Mesenchymal stem cell (in vitro differentiated cells and primary cell): ENCODE results near the gene ATRNL1.

ENCODE experiments used
- DNase-seq: peaks from one replicate; pipeline ENCODE4 v3.0.0-alpha.2; 2013
- H2AFZ ChIP-seq: one replicate; pipeline ENCODE4 v1.6.1; 2013; ENCODE audit warnings: low read depth, mild to moderate bottlenecking, control low read depth, inconsistent platforms, low read length, moderate library complexity
- H2AK5ac ChIP-seq: 2 replicates; pipeline ENCODE4 v1.6.1; 2013; ENCODE audit warnings: low read length, moderate library complexity, mild to moderate bottlenecking, inconsistent platforms; ENCODE audit not compliant: severe bottlenecking
- H2BK120ac ChIP-seq: one replicate; pipeline ENCODE4 v1.6.1; 2013; ENCODE audit warnings: low read depth, mild to moderate bottlenecking, inconsistent platforms, low read length, moderate library complexity
- H2BK12ac ChIP-seq, 2 experiments: one replicate each; pipeline ENCODE4 v1.6.1; 2013; ENCODE audit warnings: inconsistent platforms in 2 of 2, low read length in 2 of 2, mild to moderate bottlenecking in 2 of 2, moderate library complexity in 2 of 2, control low read depth in 1 of 2
- H2BK15ac ChIP-seq: one replicate; pipeline ENCODE4 v1.6.1; 2013; ENCODE audit warnings: mild to moderate bottlenecking, low read depth, inconsistent platforms; ENCODE audit not compliant: poor library complexity, severe bottlenecking
- H2BK5ac ChIP-seq: 2 replicates; pipeline ENCODE4 v1.6.1; 2013; ENCODE audit warnings: low read depth, mild to moderate bottlenecking, low read length, control low read depth, inconsistent platforms; ENCODE audit not compliant: poor library complexity, severe bottlenecking
- H3K14ac ChIP-seq, 2 experiments: one replicate each; pipeline ENCODE4 v1.6.1; 2013; ENCODE audit warnings: inconsistent platforms in 2 of 2, low read length in 2 of 2, control low read depth in 1 of 2, mild to moderate bottlenecking in 1 of 2, moderate library complexity in 1 of 2
- H3K18ac ChIP-seq, 2 experiments: one replicate each; pipeline ENCODE4 v1.6.1; 2013; ENCODE audit warnings: inconsistent platforms in 2 of 2, low read length in 2 of 2, control low read depth in 1 of 2, low read depth in 1 of 2, mild to moderate bottlenecking in 1 of 2
- H3K23ac ChIP-seq, 2 experiments: one replicate each; pipeline ENCODE4 v1.6.1; 2013; ENCODE audit warnings: inconsistent platforms in 2 of 2, low read length in 2 of 2, mild to moderate bottlenecking in 2 of 2, moderate library complexity in 2 of 2, control low read depth in 1 of 2
- H3K27ac ChIP-seq: 2 replicates; pipeline ENCODE4 v1.5.1; 2013; ENCODE audit warnings: mild to moderate bottlenecking, moderate library complexity, low read length, control low read depth, inconsistent platforms; ENCODE audit not compliant: poor library complexity, severe bottlenecking
- H3K27me3 ChIP-seq, 2 experiments: 2 replicates each; pipeline versions ENCODE4 v1.6.1 to v1.7.0; 2013; ENCODE audit warnings: low read length in 2 of 2, mild to moderate bottlenecking in 2 of 2, moderate library complexity in 2 of 2, control low read depth in 1 of 2, inconsistent platforms in 1 of 2; ENCODE audit not compliant: control insufficient read depth in 1 of 2, insufficient read depth in 1 of 2
- H3K36me3 ChIP-seq, 2 experiments: 2 replicates each; pipeline versions ENCODE4 v1.6.1 to v1.7.0; 2013; ENCODE audit warnings: low read length in 2 of 2, control low read depth in 1 of 2, inconsistent platforms in 1 of 2, low read depth in 1 of 2, mild to moderate bottlenecking in 1 of 2; ENCODE audit not compliant: insufficient read depth in 2 of 2, control insufficient read depth in 1 of 2
- H3K4ac ChIP-seq, 2 experiments: one replicate each; pipeline ENCODE4 v1.6.1; 2013; ENCODE audit warnings: inconsistent platforms in 2 of 2, low read length in 2 of 2, mild to moderate bottlenecking in 2 of 2, moderate library complexity in 2 of 2, control low read depth in 1 of 2, low read depth in 1 of 2
- H3K4me1 ChIP-seq: 2 replicates; pipeline ENCODE4 v1.6.1; 2013; ENCODE audit warnings: low read depth, low read length, control low read depth; ENCODE audit not compliant: control insufficient read depth, insufficient read depth
- H3K4me2 ChIP-seq: 2 replicates; pipeline ENCODE4 v1.6.1; 2013; ENCODE audit warnings: low read length, mild to moderate bottlenecking, inconsistent platforms; ENCODE audit not compliant: poor library complexity, severe bottlenecking
- H3K4me3 ChIP-seq, 2 experiments: 2 replicates each; pipeline versions ENCODE4 v1.5.1 to v1.7.0; 2013; ENCODE audit warnings: low read length in 2 of 2, mild to moderate bottlenecking in 2 of 2, control low read depth in 1 of 2, low read depth in 1 of 2; ENCODE audit not compliant: insufficient read depth in 1 of 2
- H3K79me1 ChIP-seq: replicated peaks from 2 replicates; pipeline ENCODE4 v1.6.1; 2013; ENCODE audit warnings: mild to moderate bottlenecking, control low read depth, low read length, inconsistent platforms; ENCODE audit not compliant: poor library complexity, severe bottlenecking
- H3K9ac ChIP-seq: 2 replicates; pipeline ENCODE4 v1.7.0; 2013; ENCODE audit warnings: mild to moderate bottlenecking, low read length, moderate library complexity
- H3K9me3 ChIP-seq: 2 replicates; pipeline ENCODE4 v1.7.0; 2013; ENCODE audit warnings: mild to moderate bottlenecking, low read length; ENCODE audit not compliant: control insufficient read depth
- H4K8ac ChIP-seq: one replicate; pipeline ENCODE4 v1.6.1; 2013; ENCODE audit warnings: inconsistent platforms, mild to moderate bottlenecking, low read length, moderate library complexity
- H4K91ac ChIP-seq: one replicate; pipeline ENCODE4 v1.6.1; 2013; ENCODE audit warnings: mild to moderate bottlenecking, low read length, inconsistent platforms
- WGBS: methylation state at CpG from one replicate; pipeline ENCODE4 v1.1.7; 2013; ENCODE audit warnings: mixed read lengths; 5-methylcytosine and 5-hydroxymethylcytosine counted together

ATRNL1 gene

GRCh38 chr10:115942101-115942500, 848.9 kb downstream of the ATRNL1 start:
- Histone ChIP-seq H3K9me3 (no peaks in the 10 kb centered on the region), H3K27me3 (no peaks in the 10 kb centered on the region), H2BK12ac (no peak overlapping the region), H2AK5ac (no peak overlapping the region), H2AFZ (no peak overlapping the region), H3K36me3 (no peaks in the 10 kb centered on the region), H3K9ac (no peak overlapping the region), H3K4me1 (no peaks in the 10 kb centered on the region), H3K18ac (no peak overlapping the region), H3K79me1 (no peaks in the 10 kb centered on the region), H2BK120ac (no peak overlapping the region), H2BK15ac (no peak overlapping the region), H3K14ac (no peak overlapping the region), H3K23ac (no peak overlapping the region), H2BK5ac (no peak overlapping the region), H3K4me2 (no peak overlapping the region), H3K4me3 (no peak overlapping the region), H4K8ac (no peak overlapping the region), H3K4ac (no peak overlapping the region), H3K27ac (no peak overlapping the region), H4K91ac (no peak overlapping the region)
- DNase-seq: peak; percentile 34
- WGBS: 39% methylated on average over 4 of the region's 4 CpGs

- H2BK5ac ChIP-seq: no peak overlapping the region
- no peak overlapping the region for H3K4me2 ChIP-seq
- no peak overlapping the region for H3K4me3 ChIP-seq
- no peak overlapping the region for H2AK5ac ChIP-seq
- H3K14ac ChIP-seq: no peak overlapping the region
- H2BK120ac ChIP-seq: no peak overlapping the region
- no peak overlapping the region for H2BK12ac ChIP-seq
- no peak for DNase-seq
- H3K27ac ChIP-seq: no peak overlapping the region
- no peak overlapping the region for H3K9ac ChIP-seq
- peaks cover 0 to 3% of the 10 kb centered on the region in 2 experiments for H3K36me3 ChIP-seq
- H3K4me1 ChIP-seq: peaks cover 6% of the 10 kb centered on the region
- no peaks in the 10 kb centered on the region for H3K9me3 ChIP-seq
- no peak overlapping the region for H4K91ac ChIP-seq
- H3K27me3 ChIP-seq: no peaks in the 10 kb centered on the region
- 75% methylated on average over 6 of the region's 6 CpGs for WGBS
- H2AFZ ChIP-seq: no peak overlapping the region
- peaks cover under 1% of the 10 kb centered on the region for H3K79me1 ChIP-seq
- no peak overlapping the region for H4K8ac ChIP-seq
- no peak overlapping the region for H3K23ac ChIP-seq
- no peak overlapping the region for H3K18ac ChIP-seq
- no peak overlapping the region for H2BK15ac ChIP-seq
- no peak overlapping the region for H3K4ac ChIP-seq
Observed at GRCh38 chr10:115944538-115944937, 851.4 kb downstream of the ATRNL1 start.

GRCh38 chr10:115945701-115946445, 852.7 kb downstream of the ATRNL1 start:
- Histone ChIP-seq H3K79me1 (peaks cover 2% of the 10 kb centered on the region), H3K18ac (no peak overlapping the region), H3K36me3 (peaks cover 0 to 4% of the 10 kb centered on the region in 2 experiments), H2BK12ac (no peak overlapping the region), H2BK5ac (no peak overlapping the region), H4K91ac (no peak overlapping the region), H3K27ac (peak overlapping the region; percentile 62), H4K8ac (no peak overlapping the region), H3K9ac (no peak overlapping the region), H2BK15ac (no peak overlapping the region), H3K14ac (no peak overlapping the region), H3K27me3 (no peaks in the 10 kb centered on the region), H3K4me3 (no peak overlapping the region), H3K4me2 (no peak overlapping the region), H2AFZ (no peak overlapping the region), H3K4ac (no peak overlapping the region), H3K9me3 (no peaks in the 10 kb centered on the region), H3K4me1 (peaks cover 8% of the 10 kb centered on the region), H2BK120ac (no peak overlapping the region), H3K23ac (no peak overlapping the region), H2AK5ac (no peak overlapping the region)
- peak; percentile 26 for DNase-seq
- 91% methylated on average over 1 of the region's 3 CpGs for WGBS

- Histone ChIP-seq H2BK12ac (no peak overlapping the region), H2BK5ac (no peak overlapping the region), H3K23ac (no peak overlapping the region), H3K14ac (no peak overlapping the region), H3K4me1 (peaks cover 8% of the 10 kb centered on the region), H3K9ac (no peak overlapping the region), H3K36me3 (peaks cover 0 to 4% of the 10 kb centered on the region in 2 experiments), H2BK120ac (no peak overlapping the region), H3K4ac (no peak overlapping the region), H3K4me2 (no peak overlapping the region), H3K18ac (no peak overlapping the region), H3K27me3 (no peaks in the 10 kb centered on the region), H2BK15ac (no peak overlapping the region), H3K27ac (peak overlapping the region; percentile 89), H4K8ac (no peak overlapping the region), H2AK5ac (no peak overlapping the region), H3K79me1 (peaks cover 2% of the 10 kb centered on the region), H3K4me3 (no peak overlapping the region), H4K91ac (no peak overlapping the region), H2AFZ (no peak overlapping the region), H3K9me3 (no peaks in the 10 kb centered on the region)
- no peak for DNase-seq
- 0% methylated on average over 1 of the region's 2 CpGs for WGBS
Observed at GRCh38 chr10:115947104-115947503, 853.9 kb downstream of the ATRNL1 start.
